ENCODE results near the gene CKMT1A. TPM values are rescaled to one million over a fixed set of nuclear protein-coding genes. Genes with fewer than 3 reads are reported as not detected.

Gene CKMT1A
- total RNA-seq, result not detected in 2 replicates

GRCh38 chr15:43693148-43694022 lies at the start of gene CKMT1A:
CKMT1A (plus strand) TSS chr15:43693859; CDS start chr15:43694051, 192 bp downstream.

GRCh38 chr15:43648649-43649429 lies 44.8 kb upstream of the CKMT1A start, which contains the start of gene CATSPER2:
CATSPER2 (minus strand) TSS chr15:43648844; CDS start chr15:43648061, 783 bp downstream.

GRCh38 chr15:43746245-43746902 lies 52.7 kb downstream of the CKMT1A start, which contains the start of gene PDIA3:
PDIA3 (plus strand) TSS chr15:43746438; CDS start chr15:43746540, 102 bp downstream.

Small RNA genes lying within 50 kb of the gene (small RNA-seq; reads per million reads assigned to genes)
- gene PDIA3P2 (ENCODE audit: low replicate concordance), result not detected
- 0.13 reads per million for gene RNU6-353P (ENCODE audit: low replicate concordance)
- not detected for gene RNU6-354P (ENCODE audit: low replicate concordance)

Other genes with a start within 250 kb of the CKMT1A start
- 73.1 and 81.0 TPM in 2 replicates for gene TP53BP1, start 200.7 kb upstream of the CKMT1A start, total RNA-seq
- gene MAP1A, start 176.3 kb upstream of the CKMT1A start, total RNA-seq, result 39.2 and 102 TPM in 2 replicates
- 10.7 and 26.7 TPM in 2 replicates for gene PPIP5K1, start 103.7 kb upstream of the CKMT1A start, total RNA-seq
- not detected in 2 replicates for gene CKMT1B, start 99.8 kb upstream of the CKMT1A start, total RNA-seq
- gene STRC, start 75.1 kb upstream of the CKMT1A start, total RNA-seq, result under 0.01 TPM in 1 of 2 replicates, not detected in the other
- 0.72 and 1.5 TPM in 2 replicates for gene CATSPER2, start 45.0 kb upstream of the CKMT1A start, total RNA-seq
- 140 and 471 TPM in 2 replicates for gene PDIA3, start 52.6 kb downstream of the CKMT1A start, total RNA-seq
- gene ELL3, start 83.1 kb downstream of the CKMT1A start, total RNA-seq, result 0.44 and 1.1 TPM in 2 replicates
- 322 and 682 TPM in 2 replicates for gene SERF2, start 98.5 kb downstream of the CKMT1A start, total RNA-seq
- gene SERINC4, start 106.4 kb downstream of the CKMT1A start, total RNA-seq, result not detected in 2 replicates
- 6.8 and 7.0 TPM in 2 replicates for gene HYPK, start 106.7 kb downstream of the CKMT1A start, total RNA-seq
- gene MFAP1, start 130.8 kb downstream of the CKMT1A start, total RNA-seq, result 10.7 and 21.2 TPM in 2 replicates
- gene WDR76, start 133.1 kb downstream of the CKMT1A start, total RNA-seq, result 1.5 and 25.2 TPM in 2 replicates

Measured in placental pericyte (primary cell).